Measurements from ENCODE around the gene EXOC3. TPM values are rescaled to one million over a fixed set of nuclear protein-coding genes. Genes with fewer than 3 reads are reported as not detected.

Gene EXOC3
- total RNA-seq, 4 donors from 2014 or later, result 39.1 to 54.6 (median 42.8) TPM

DNA sequence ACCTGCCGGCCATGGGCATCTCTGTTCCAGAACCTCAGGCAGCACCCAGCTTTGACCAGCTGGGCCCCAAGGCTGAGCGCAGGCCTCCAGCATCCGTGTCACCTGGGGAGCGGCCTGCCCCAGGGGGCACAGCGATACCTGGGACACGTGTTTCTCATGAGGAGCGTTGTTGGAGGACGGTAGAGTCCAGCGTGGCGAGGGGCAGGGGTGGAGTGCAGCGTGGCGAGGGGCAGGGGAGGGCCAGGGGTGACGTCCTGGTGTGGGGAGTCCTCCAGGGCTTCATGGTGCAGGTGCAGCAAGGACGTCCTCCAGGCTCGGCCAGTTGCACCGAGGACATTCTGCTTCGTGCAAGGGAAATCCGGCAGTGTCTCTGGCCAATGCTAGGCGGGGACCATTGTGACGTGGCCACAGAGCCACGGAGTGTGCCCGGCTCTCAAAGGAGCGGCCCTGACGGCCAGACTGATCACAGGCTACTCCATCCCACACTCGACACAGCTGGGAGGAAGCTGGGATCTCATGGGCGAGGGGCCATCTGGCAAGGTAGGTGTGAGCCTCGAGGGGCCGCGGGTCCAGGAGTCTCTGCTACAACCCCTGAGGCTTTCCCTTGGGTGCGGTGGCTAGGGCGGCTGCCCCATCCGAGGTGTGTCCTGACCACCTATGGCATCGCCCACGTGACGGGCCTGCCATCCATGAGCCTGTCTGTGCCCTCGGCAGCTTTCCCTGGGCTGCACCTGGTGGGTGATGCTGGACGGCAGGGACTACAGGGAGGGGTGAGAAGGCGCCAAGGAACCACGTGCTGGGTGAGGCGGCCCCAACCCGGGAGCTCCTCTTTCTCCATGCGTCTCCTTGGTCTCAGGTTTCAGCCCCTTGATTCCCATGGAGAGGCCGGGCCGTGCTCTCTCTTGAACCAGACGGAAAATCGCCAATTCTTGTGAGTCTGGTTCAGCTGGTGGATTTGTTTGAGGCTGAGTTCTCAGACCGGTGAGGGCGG, 47.4 kb downstream of the EXOC3 start:
- no peak overlapping the region for H3K4me3 ChIP-seq
- peaks cover 0 to 64% (median 0%) of the 10 kb centered on the region in 4 donors for H3K27me3 ChIP-seq
- intact Hi-C loops (cut with DNase I), result no loop called here
- no peaks in the 10 kb centered on the region for H3K9me3 ChIP-seq
- H3K4me1 ChIP-seq, result peaks cover 0 to 8% (median 0%) of the 10 kb centered on the region in 3 donors
- no peak for DNase-seq
- no peaks in the 10 kb centered on the region for H3K36me3 ChIP-seq
- 80 to 97% methylated on average over 2 to 6 of the region's 48 CpGs for WGBS, 2 donors
- H3K27ac ChIP-seq, result no peak overlapping the region
- TF ChIP-seq POLR2A (IDR thresholded peaks at IDR 0.05) (no peak), CTCF (IDR thresholded peaks at IDR 0.05) (no peak)

DNA sequence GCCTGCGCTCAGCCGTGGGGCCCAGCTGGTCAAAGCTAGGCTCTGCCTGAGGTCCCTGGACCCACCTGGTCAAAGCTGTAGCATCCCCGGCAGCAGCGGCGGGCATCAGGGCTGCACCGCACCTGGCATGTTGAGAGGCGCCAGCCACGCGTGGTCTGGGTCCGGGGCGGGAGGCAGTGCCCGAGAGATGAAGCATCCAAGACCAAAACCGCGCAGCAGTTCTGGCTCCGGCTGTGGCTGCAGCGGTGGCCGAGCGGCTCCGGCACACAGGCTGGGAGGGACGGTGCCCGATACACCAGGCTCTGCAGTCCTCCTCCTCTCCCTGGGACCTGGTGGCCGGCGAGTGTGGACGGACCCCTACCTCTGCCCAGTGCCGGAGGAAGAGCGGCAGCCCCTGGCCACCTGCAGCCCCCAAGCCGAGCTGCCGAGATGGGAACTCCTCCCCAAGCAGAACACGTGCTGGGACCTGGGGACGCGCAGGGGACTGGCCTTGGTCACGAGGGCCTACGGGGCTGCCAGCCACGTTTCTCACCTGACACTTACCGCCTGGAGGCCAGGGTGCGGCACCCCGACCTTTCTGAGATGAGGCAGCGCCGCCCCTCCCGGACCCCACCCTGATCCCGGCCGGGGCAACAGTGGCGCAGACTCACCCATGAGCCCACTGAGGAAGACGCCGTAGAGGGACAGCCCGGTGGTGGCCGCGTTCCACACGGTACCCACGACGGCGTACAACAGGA, 48.3 kb downstream of the EXOC3 start:
- Histone ChIP-seq H3K9me3 (no peaks in the 10 kb centered on the region), H3K4me1 (no peaks in the 10 kb centered on the region), H3K27me3 (peaks cover 0 to 60% (median 0%) of the 10 kb centered on the region in 4 donors), H3K36me3 (no peaks in the 10 kb centered on the region), H3K27ac (no peak overlapping the region), H3K4me3 (no peak overlapping the region)
- WGBS, 2 donors, result 90 to 94% methylated on average over 3 to 6 of the region's 52 CpGs
- intact Hi-C loops (cut with DNase I), result no loop called here
- no peak for TF ChIP-seq POLR2A (IDR thresholded peaks at IDR 0.05)
- TF ChIP-seq CTCF (IDR thresholded peaks at IDR 0.05), result no peak
- no peak for DNase-seq

GRCh38 chr5:491856-492155, 48.8 kb downstream of the EXOC3 start:
- Histone ChIP-seq H3K36me3 (no peaks in the 10 kb centered on the region), H3K4me3 (no peak overlapping the region), H3K27ac (no peak overlapping the region), H3K27me3 (peaks cover 0 to 60% (median 0%) of the 10 kb centered on the region in 4 donors), H3K9me3 (no peaks in the 10 kb centered on the region), H3K4me1 (no peaks in the 10 kb centered on the region)
- WGBS, 2 donors, result 89 to 93% methylated on average over 17 of the region's 19 CpGs
- no peak for TF ChIP-seq CTCF (IDR thresholded peaks at IDR 0.05)
- no peak for TF ChIP-seq POLR2A (IDR thresholded peaks at IDR 0.05)
- no peak for DNase-seq
- intact Hi-C loops (cut with DNase I), result no loop called here

- H3K9me3 ChIP-seq, result no peaks in the 10 kb centered on the region
- H3K4me3 ChIP-seq, result no peak overlapping the region
- no peaks in the 10 kb centered on the region for H3K36me3 ChIP-seq
- peaks cover 0 to 66% (median 0%) of the 10 kb centered on the region in 4 donors for H3K27me3 ChIP-seq
- intact Hi-C loops (cut with DNase I), result no loop called here
- H3K4me1 ChIP-seq, result no peaks in the 10 kb centered on the region
- TF ChIP-seq CTCF (IDR thresholded peaks at IDR 0.05) (no peak), POLR2A (IDR thresholded peaks at IDR 0.05) (no peak)
- WGBS, 2 donors, result 46 to 51% methylated on average over 5 to 7 of the region's 18 CpGs
- DNase-seq, result no peak
- no peak overlapping the region for H3K27ac ChIP-seq
Observed at GRCh38 chr5:492314-492893, 49.4 kb downstream of the EXOC3 start.
